Measurements from ENCODE around the gene ZNF556. TPM values are rescaled to one million over a fixed set of nuclear protein-coding genes. Genes with fewer than 3 reads are reported as not detected.

Gene ZNF556
- total RNA-seq (2021; ENCODE audit: unreplicated experiment) (not detected), Bru-seq, nascent RNA (percentile 9 among the genes with signal in this experiment), BruChase-seq, experiment 1, labeled RNA remaining after a 2-hour chase (percentile 11 among the genes with signal in this experiment), BruChase-seq, experiment 2, labeled RNA remaining after a 6-hour chase (percentile 12 among the genes with signal in this experiment)
- 0.06 TPM for polyA plus RNA-seq (2012; ENCODE audit: insufficient read length)
- long read RNA-seq = 0 reads

GRCh38 chr19:2867025-2867991 is at the start of gene ZNF556:
Gene ZNF556, plus strand, starts transcription at chr19:2867335. Its CDS starts 87 bp downstream, at chr19:2867422.
- DNase-seq (ENCODE audit: low read depth, low spot score) = no peak
- H3K36me3 ChIP-seq (ENCODE audit: control insufficient read depth, insufficient read depth, low read length) = no peaks in the 10 kb centered on the region
- in situ Hi-C loops (cut with HindIII; ENCODE audit: low pct_unique_long_range_greater_than_20kb, low sequenced_read_pairs) (no loop called here), intact Hi-C loops (cut with micrococcal nuclease; ENCODE audit: unreplicated experiment) (no loop called here)
- no peak within 1 kb of the TSS for H3K27ac ChIP-seq (ENCODE audit: low read length)
- TF ChIP-seq POLR2AphosphoS5 (IDR thresholded peaks at IDR 0.05; ENCODE audit: low read depth, low read length) (no peak), CTCF (IDR thresholded peaks at IDR 0.05) (no peak), REST (IDR thresholded peaks at IDR 0.05; ENCODE audit: insufficient read depth in 1 of 2, low read depth in 2 of 2, low read length in 1 of 2) (no peak), TCF7L2 (IDR thresholded peaks at IDR 0.05; ENCODE audit: low read depth, low read length) (no peak), SIN3A (IDR thresholded peaks at IDR 0.05; ENCODE audit: borderline replicate concordance, insufficient read depth, low read depth, low read length) (no peak)
- H3K4me1 ChIP-seq (ENCODE audit: control insufficient read depth, insufficient read depth, low read length) = no peaks in the 10 kb centered on the region
- CTCF ChIA-PET = interaction anchor here (0.5 kb wide), 1 partner anchor 237 kb away, joined by 3 read pairs; no protein-coding TSS in a partner anchor
- H3K4me3 ChIP-seq (ENCODE audit: low read depth in 2 of 2, low read length in 2 of 2) = peak within 1 kb of the TSS in 1 of 2 experiments; percentile 31; a peak in 1 of 4 replicates
- H3K9me3 ChIP-seq (ENCODE audit: control insufficient read depth, insufficient read depth, low read depth, low read length) = no peaks in the 10 kb centered on the region
- ATAC-seq = no peak
- POLR2A ChIA-PET = no interaction called here
- no TSS peak for BruUV-seq (replicated peaks)
- no peaks in the 10 kb centered on the region for H3K27me3 ChIP-seq (ENCODE audit: control insufficient read depth, insufficient read depth, low read length)

- H3K9me3 ChIP-seq (ENCODE audit: control insufficient read depth, insufficient read depth, low read depth, low read length) = no peaks in the 10 kb centered on the region
- CTCF ChIA-PET = no interaction called here
- H3K27me3 ChIP-seq (ENCODE audit: control insufficient read depth, insufficient read depth, low read length) = no peaks in the 10 kb centered on the region
- no peaks in the 10 kb centered on the region for H3K36me3 ChIP-seq (ENCODE audit: control insufficient read depth, insufficient read depth, low read length)
- intact Hi-C loops (cut with micrococcal nuclease; ENCODE audit: unreplicated experiment) = no loop called here
- no peaks in the 10 kb centered on the region for H3K4me1 ChIP-seq (ENCODE audit: control insufficient read depth, insufficient read depth, low read length)
- POLR2A ChIA-PET = no interaction called here
- ATAC-seq (peak; percentile 94), DNase-seq (ENCODE audit: low read depth, low spot score) (peak; percentile 69)
- TF ChIP-seq CTCF (IDR thresholded peaks at IDR 0.05) = peak; percentile 95
- no peak for TF ChIP-seq TCF7L2 (IDR thresholded peaks at IDR 0.05; ENCODE audit: low read depth, low read length)
- 0 out of 4 replicates have a peak, but pooled peaks of 1 of the 2 experiments have one; percentile 43 for TF ChIP-seq REST (IDR thresholded peaks at IDR 0.05; ENCODE audit: insufficient read depth in 1 of 2, low read depth in 2 of 2, low read length in 1 of 2)
- 0 out of 2 replicates have a peak, but pooled peaks have one; percentile 35 for TF ChIP-seq SIN3A (IDR thresholded peaks at IDR 0.05; ENCODE audit: borderline replicate concordance, insufficient read depth, low read depth, low read length)
- H3K4me3 ChIP-seq (ENCODE audit: low read depth in 2 of 2, low read length in 2 of 2) = peak within 1 kb of the TSS; percentile 59 to 63
- in situ Hi-C loops (cut with HindIII; ENCODE audit: low pct_unique_long_range_greater_than_20kb, low sequenced_read_pairs) = no loop called here
- peak within 1 kb of the TSS; percentile 39 for H3K27ac ChIP-seq (ENCODE audit: low read length)
- BruUV-seq (replicated peaks) = no TSS peak
These were observed 47.5 kb upstream of the ZNF556 start, which contains the start of gene ZNF554 for GRCh38 chr19:2819540-2820111. Gene ZNF554, plus strand, starts transcription at chr19:2819868. Its CDS starts 204 bp downstream, at chr19:2820072.

Data from Panc1 (cell line).